Activated naive CD8-positive, alpha-beta T cell treated with anti-CD3 and anti-CD28 coated beads, Interleukin-2, amount 50 U/mL, for 24 hours (primary cell): ENCODE results near the gene TFPT.
A peak's percentile ranks its signal among the peaks of the same experiment; 100 is the strongest.

Experiments used
- ATAC-seq: fragments of 150-1000 bp; cut with Tn5 transposase; one replicate; pipeline ENCODE4 v1.10.0; 2021
- DNase-seq: peaks from one replicate; pipeline ENCODE4 v3.0.0; 2021
- H3K27ac Mint-ChIP-seq: one replicate; pipeline ENCODE4 v1.8.0; 2021; ENCODE audit warnings: mild to moderate bottlenecking, mixed read lengths
- H3K27me3 Mint-ChIP-seq: one replicate; pipeline ENCODE4 v1.8.0; 2021; ENCODE audit warnings: mixed read lengths
- H3K36me3 Mint-ChIP-seq: one replicate; pipeline ENCODE4 v1.8.0; 2021; ENCODE audit warnings: low read depth, mixed read lengths
- H3K4me1 Mint-ChIP-seq: one replicate; pipeline ENCODE4 v1.8.0; 2021; ENCODE audit warnings: mixed read lengths
- H3K4me3 Mint-ChIP-seq: one replicate; pipeline ENCODE4 v1.8.0; 2021; ENCODE audit warnings: mild to moderate bottlenecking, moderate library complexity, mixed read lengths
- H3K9me3 Mint-ChIP-seq: one replicate; pipeline ENCODE4 v1.8.0; 2021; ENCODE audit warnings: mixed read lengths

Gene TFPT

GRCh38 chr19:54137699-54138488 is 22.4 kb upstream of the TFPT start, which contains the start of gene CNOT3:
Gene CNOT3 (plus strand): TSS chr19:54137762. CDS start chr19:54142979, 5,217 bp downstream.
- Mint-ChIP-seq H3K36me3 (peaks cover 8% of the 10 kb centered on the region), H3K4me1 (peaks cover 45% of the 10 kb centered on the region), H3K27me3 (peaks cover 5% of the 10 kb centered on the region), H3K9me3 (no peaks in the 10 kb centered on the region), H3K4me3 (peak within 1 kb of the TSS; percentile 87), H3K27ac (peak within 1 kb of the TSS; percentile 92)
- DNase-seq, result peak; percentile 39
- no peak for ATAC-seq

- H3K27me3 Mint-ChIP-seq, result peaks cover 5% of the 10 kb centered on the region
- peak overlapping the region; percentile 90 for H3K27ac Mint-ChIP-seq
- no peaks in the 10 kb centered on the region for H3K9me3 Mint-ChIP-seq
- DNase-seq (peak; percentile 98), ATAC-seq (peak; percentile 91)
- H3K4me3 Mint-ChIP-seq, result peak overlapping the region; percentile 85
- peaks cover 43% of the 10 kb centered on the region for H3K4me1 Mint-ChIP-seq
- H3K36me3 Mint-ChIP-seq, result peaks cover 3% of the 10 kb centered on the region
These were observed 21.6 kb upstream of the TFPT start for GRCh38 chr19:54136864-54137698.

- ATAC-seq (no peak), DNase-seq (no peak)
- Mint-ChIP-seq H3K27ac (peak overlapping the region; percentile 90), H3K9me3 (no peaks in the 10 kb centered on the region), H3K4me3 (peak overlapping the region; percentile 85), H3K4me1 (peaks cover 38% of the 10 kb centered on the region), H3K36me3 (peaks cover 3% of the 10 kb centered on the region), H3K27me3 (peaks cover 5% of the 10 kb centered on the region)
These were observed 20.8 kb upstream of the TFPT start for GRCh38 chr19:54136086-54136863.

GRCh38 chr19:54133957-54134590 is 18.6 kb upstream of the TFPT start:
- Mint-ChIP-seq H3K9me3 (no peaks in the 10 kb centered on the region), H3K27ac (no peak overlapping the region), H3K36me3 (peaks cover 3% of the 10 kb centered on the region), H3K27me3 (peaks cover 5% of the 10 kb centered on the region), H3K4me3 (no peak overlapping the region), H3K4me1 (peaks cover 23% of the 10 kb centered on the region)
- ATAC-seq, result no peak
- DNase-seq, result no peak

GRCh38 chr19:54133312-54133956 is 18.0 kb upstream of the TFPT start:
- peaks cover 5% of the 10 kb centered on the region for H3K27me3 Mint-ChIP-seq
- no peak for ATAC-seq
- DNase-seq, result no peak
- H3K9me3 Mint-ChIP-seq, result no peaks in the 10 kb centered on the region
- H3K4me1 Mint-ChIP-seq, result peaks cover 18% of the 10 kb centered on the region
- H3K36me3 Mint-ChIP-seq, result peaks cover 3% of the 10 kb centered on the region
- no peak overlapping the region for H3K4me3 Mint-ChIP-seq
- no peak overlapping the region for H3K27ac Mint-ChIP-seq

- H3K4me1 Mint-ChIP-seq, result no peaks in the 10 kb centered on the region
- H3K36me3 Mint-ChIP-seq, result peaks cover 9% of the 10 kb centered on the region
- H3K9me3 Mint-ChIP-seq, result no peaks in the 10 kb centered on the region
- H3K27me3 Mint-ChIP-seq, result no peaks in the 10 kb centered on the region
- no peak overlapping the region for H3K27ac Mint-ChIP-seq
- no peak for DNase-seq
- no peak for ATAC-seq
- H3K4me3 Mint-ChIP-seq, result no peak overlapping the region
These were observed 14.2 kb upstream of the TFPT start for GRCh38 chr19:54129617-54129996.

GRCh38 chr19:54128796-54129616 is 13.5 kb upstream of the TFPT start:
- peaks cover 11% of the 10 kb centered on the region for H3K36me3 Mint-ChIP-seq
- DNase-seq (no peak), ATAC-seq (no peak)
- H3K27ac Mint-ChIP-seq, result no peak overlapping the region
- no peaks in the 10 kb centered on the region for H3K9me3 Mint-ChIP-seq
- no peaks in the 10 kb centered on the region for H3K27me3 Mint-ChIP-seq
- H3K4me3 Mint-ChIP-seq, result no peak overlapping the region
- H3K4me1 Mint-ChIP-seq, result no peaks in the 10 kb centered on the region

GRCh38 chr19:54128441-54128725 is 12.9 kb upstream of the TFPT start:
- DNase-seq, result no peak
- H3K27me3 Mint-ChIP-seq, result no peaks in the 10 kb centered on the region
- H3K4me1 Mint-ChIP-seq, result no peaks in the 10 kb centered on the region
- H3K36me3 Mint-ChIP-seq, result peaks cover 13% of the 10 kb centered on the region
- H3K27ac Mint-ChIP-seq, result no peak overlapping the region
- H3K4me3 Mint-ChIP-seq, result no peak overlapping the region
- ATAC-seq, result no peak
- no peaks in the 10 kb centered on the region for H3K9me3 Mint-ChIP-seq

- no peak overlapping the region for H3K4me3 Mint-ChIP-seq
- no peaks in the 10 kb centered on the region for H3K4me1 Mint-ChIP-seq
- no peaks in the 10 kb centered on the region for H3K9me3 Mint-ChIP-seq
- DNase-seq, result no peak
- H3K27me3 Mint-ChIP-seq, result no peaks in the 10 kb centered on the region
- no peak for ATAC-seq
- H3K27ac Mint-ChIP-seq, result no peak overlapping the region
- peaks cover 17% of the 10 kb centered on the region for H3K36me3 Mint-ChIP-seq
These were observed 12.4 kb upstream of the TFPT start for GRCh38 chr19:54127688-54128440.

- Mint-ChIP-seq H3K9me3 (no peaks in the 10 kb centered on the region), H3K27me3 (no peaks in the 10 kb centered on the region), H3K36me3 (peaks cover 20% of the 10 kb centered on the region), H3K4me3 (no peak overlapping the region), H3K27ac (no peak overlapping the region), H3K4me1 (no peaks in the 10 kb centered on the region)
- ATAC-seq (no peak), DNase-seq (no peak)
These were observed 10.3 kb upstream of the TFPT start for GRCh38 chr19:54125713-54126112.

GRCh38 chr19:54124393-54124792 is 8.9 kb upstream of the TFPT start:
- Mint-ChIP-seq H3K9me3 (no peaks in the 10 kb centered on the region), H3K4me1 (no peaks in the 10 kb centered on the region), H3K27me3 (no peaks in the 10 kb centered on the region), H3K36me3 (peaks cover 28% of the 10 kb centered on the region), H3K4me3 (no peak overlapping the region), H3K27ac (no peak overlapping the region)
- no peak for DNase-seq
- ATAC-seq, result no peak

GRCh38 chr19:54123682-54124081 is 8.2 kb upstream of the TFPT start:
- Mint-ChIP-seq H3K27me3 (no peaks in the 10 kb centered on the region), H3K9me3 (no peaks in the 10 kb centered on the region), H3K27ac (no peak overlapping the region), H3K4me3 (no peak overlapping the region), H3K4me1 (no peaks in the 10 kb centered on the region), H3K36me3 (peaks cover 28% of the 10 kb centered on the region)
- DNase-seq (no peak), ATAC-seq (no peak)

GRCh38 chr19:54121259-54121658 is 5.8 kb upstream of the TFPT start:
- no peak for ATAC-seq
- H3K36me3 Mint-ChIP-seq, result peaks cover 19% of the 10 kb centered on the region
- H3K9me3 Mint-ChIP-seq, result no peaks in the 10 kb centered on the region

More at GRCh38 chr19:54121259-54121658, 5.8 kb upstream of the TFPT start:
- Mint-ChIP-seq H3K27me3 (no peaks in the 10 kb centered on the region), H3K4me1 (peaks cover 11% of the 10 kb centered on the region), H3K27ac (no peak overlapping the region), H3K4me3 (no peak overlapping the region)
- DNase-seq, result no peak
